HG02571 (cell line): ENCODE results near the gene RECK.
"Not testable (repeated sequence)": the region's sequence is repeated elsewhere in the genome, so short reads cannot be mapped to it uniquely, and the experiment has no call there.

Experiments used
- ATAC-seq: cut with Tn5 transposase; IDR thresholded peaks from one replicate; pipeline ENCODE4 v1.9.1; 2021; ENCODE audit warnings: mild to moderate bottlenecking, moderate library complexity; ENCODE audit not compliant: unreplicated experiment

Gene RECK

DNA sequence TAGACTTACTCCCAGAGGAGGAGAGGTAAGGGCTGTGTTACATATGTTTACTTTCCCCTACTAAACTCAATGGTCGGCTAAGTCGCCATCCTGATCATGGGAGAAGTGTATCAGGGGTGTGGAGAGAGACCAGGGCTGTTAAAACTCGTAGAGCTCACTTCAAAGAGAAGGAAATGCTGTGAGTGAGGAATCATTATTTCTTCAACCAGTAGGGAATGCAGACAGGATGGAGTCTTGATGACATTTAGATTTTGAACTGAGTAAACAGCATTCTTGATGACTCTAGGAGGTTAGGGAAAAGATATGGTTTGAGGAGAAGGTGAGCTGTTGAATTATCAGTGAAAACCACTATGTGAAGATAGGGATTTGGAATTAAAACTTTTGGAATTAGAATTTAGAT is 17.3 kb downstream of the RECK start:
- no peak for ATAC-seq

DNA sequence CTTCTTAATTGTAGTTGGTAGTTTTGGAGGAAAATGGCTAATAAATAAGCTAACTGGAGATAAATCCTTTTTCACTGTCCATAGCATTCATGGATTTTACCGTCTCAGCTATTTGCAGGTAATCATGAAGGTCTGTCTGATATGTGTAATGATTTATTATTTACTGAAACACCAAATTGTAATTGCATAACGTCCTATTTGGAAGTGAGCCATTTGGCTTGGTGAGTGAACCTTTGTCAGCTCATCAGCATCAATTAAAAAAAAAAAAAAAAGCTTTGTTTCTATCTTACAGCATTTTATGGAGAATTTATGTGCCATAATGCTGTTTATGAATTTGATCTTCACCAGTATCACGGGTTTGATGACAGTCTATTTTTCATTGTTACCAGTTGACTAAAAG is 20.2 kb downstream of the RECK start:
- no peak for ATAC-seq

GRCh38 chr9:36063804-36064447 is 27.2 kb downstream of the RECK start:
- no peak for ATAC-seq

DNA sequence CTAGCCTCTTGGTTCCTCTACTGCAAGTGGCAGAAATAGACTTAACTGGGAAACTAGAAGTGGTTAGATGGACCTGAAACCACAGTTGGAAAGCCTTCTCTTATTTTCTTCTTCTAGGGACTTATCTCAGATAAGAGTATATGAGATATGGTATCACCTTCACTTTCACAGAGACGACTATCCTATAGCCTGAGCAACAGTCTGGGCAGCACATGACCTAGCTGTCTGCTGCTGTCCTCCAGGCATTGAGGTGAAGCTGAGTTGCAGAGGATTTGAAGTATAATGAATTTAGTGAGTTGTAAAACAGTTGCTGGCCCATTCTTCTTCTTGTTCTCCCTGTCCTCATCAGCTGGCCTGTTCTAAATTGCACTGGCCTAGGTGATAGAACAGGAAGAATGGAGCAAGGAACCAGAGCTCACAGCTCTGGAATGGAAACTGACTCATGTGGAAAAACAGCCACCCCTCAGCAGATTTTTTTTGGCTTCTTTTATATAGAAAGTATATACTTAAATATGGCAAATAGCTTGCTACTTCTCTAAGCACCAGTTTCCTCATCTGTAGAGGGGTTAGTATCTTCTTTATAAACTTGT is 27.8 kb downstream of the RECK start:
- no peak for ATAC-seq

DNA sequence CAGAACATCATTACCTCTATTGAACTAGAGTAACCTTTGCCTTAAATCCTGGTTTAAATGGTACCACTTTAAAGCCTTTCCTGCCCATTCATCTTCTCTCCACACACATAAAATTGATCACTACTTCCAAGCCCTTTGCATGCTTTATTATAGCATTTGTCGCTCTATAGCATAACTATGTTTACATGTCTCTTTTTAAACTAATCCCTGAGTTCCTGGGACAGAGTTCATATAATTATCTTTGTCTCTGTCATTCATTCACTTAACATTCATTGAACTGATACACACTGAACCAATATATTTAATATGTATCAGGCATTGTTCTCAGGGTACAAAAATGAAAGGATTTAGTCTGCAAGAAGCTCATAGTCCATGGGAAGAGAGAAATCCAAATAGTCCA is 37.3 kb downstream of the RECK start:
- ATAC-seq = no peak

- ATAC-seq = no peak
Measured at GRCh38 chr9:36074870-36075532, 38.3 kb downstream of the RECK start.

DNA sequence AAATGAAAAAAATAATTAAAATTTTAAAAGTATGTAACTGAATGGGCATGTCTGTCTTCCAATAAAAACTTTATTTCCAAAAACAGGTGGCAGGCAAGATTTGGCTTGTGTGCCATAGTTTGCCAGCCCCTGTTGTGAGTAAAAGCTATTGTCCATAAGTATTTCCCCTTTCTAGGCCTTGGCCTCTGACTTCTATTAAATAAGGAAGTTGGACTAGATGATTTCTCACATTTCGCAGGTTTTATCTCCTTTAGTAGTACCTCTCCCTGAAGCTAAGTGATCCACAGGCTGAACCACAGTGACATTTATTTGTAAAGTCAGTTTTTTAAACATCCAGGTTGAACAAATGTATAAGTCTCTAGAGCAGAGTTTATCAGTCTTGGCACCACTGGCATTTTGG is 41.3 kb downstream of the RECK start:
- ATAC-seq = no peak

DNA sequence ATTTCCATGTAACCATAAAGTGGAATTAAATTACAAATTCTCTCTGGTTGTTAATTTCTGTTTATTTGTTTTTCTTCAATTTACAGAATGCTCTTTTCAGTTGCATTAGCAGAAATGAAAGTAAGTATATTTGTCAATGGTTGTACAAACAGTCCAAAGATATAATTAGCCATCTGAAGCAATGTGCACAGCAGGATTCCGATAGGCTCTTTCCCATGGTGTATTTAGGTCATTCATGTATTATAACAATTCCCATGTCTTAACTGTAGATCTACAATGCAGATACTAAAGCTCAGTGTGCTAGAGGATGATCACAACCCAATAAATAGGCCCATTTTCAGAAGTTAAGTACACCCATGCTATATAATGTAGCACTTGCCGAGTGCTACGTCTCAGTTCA is 43.8 kb downstream of the RECK start:
- no peak for ATAC-seq

GRCh38 chr9:36082931-36083330 is 46.2 kb downstream of the RECK start:
- no peak for ATAC-seq

GRCh38 chr9:36086442-36086841 is 49.7 kb downstream of the RECK start:
- no peak for ATAC-seq

GRCh38 chr9:36087054-36087453 is 50.3 kb downstream of the RECK start:
- not testable (repeated sequence) for ATAC-seq

DNA sequence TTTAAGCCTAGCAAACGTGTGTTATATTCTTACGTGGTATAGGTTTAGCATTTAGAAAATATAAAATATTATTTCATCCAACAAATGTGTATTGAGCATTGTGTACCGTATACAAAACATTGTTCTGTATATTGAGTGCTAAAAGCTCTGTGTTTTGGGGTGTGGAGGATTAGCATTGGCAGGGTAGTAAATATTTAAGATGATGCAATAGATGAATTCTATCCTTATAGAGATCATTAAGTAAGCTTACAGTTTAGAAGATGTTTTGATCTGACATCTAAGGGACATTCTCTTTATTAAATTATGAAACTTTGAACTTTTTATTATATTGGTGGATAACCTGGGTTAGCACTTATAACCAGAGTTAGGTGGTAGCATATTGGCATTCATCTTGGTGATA is 51.3 kb downstream of the RECK start:
- ATAC-seq = no peak

- ATAC-seq = no peak
Measured at GRCh38 chr9:36091026-36091953, 54.6 kb downstream of the RECK start.

GRCh38 chr9:36092014-36092413 is 55.3 kb downstream of the RECK start:
- no peak for ATAC-seq

- ATAC-seq = peak; percentile 76
Measured at GRCh38 chr9:36092509-36093215, 55.9 kb downstream of the RECK start.

DNA sequence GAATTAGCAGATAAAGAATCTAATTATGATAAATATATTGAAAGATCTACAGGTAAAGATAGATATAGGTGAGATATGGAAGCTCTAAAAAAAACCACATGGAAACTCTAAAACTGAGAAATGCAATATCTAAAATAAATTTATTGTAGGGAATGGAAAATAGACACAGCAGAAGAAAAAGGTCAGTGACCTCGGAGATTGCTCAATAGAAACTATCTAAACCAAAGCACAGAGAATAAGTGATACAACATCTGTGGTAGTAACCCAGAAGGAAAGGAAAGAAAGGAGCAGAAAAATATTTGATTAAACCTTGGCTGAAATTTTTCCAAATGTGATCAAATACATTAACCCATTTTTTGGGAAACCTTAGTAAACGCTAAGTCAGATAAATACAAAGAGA is 56.7 kb downstream of the RECK start:
- ATAC-seq = no peak

DNA sequence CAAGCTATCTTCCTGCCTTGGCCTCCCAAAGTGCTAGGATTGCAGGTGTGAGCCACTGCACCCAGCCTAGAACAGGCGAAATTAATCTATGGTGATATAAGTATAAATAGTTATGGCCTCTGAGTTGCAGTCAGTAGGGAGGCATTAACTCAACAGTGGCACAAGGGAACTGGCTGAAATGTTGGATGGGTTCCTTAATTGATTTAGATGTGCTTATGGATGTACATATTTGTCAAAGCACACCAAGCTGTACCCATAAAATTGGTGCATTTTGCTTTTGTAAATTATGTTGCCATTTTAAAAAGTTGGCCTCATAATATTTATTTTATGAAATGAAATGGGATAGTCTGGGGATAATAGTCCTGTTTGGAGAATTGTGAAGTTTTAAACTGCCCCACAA is 63.0 kb downstream of the RECK start:
- no peak for ATAC-seq

GRCh38 chr9:36100532-36100931 is 63.8 kb downstream of the RECK start:
- no peak for ATAC-seq

GRCh38 chr9:36101916-36102741 is 65.4 kb downstream of the RECK start:
- ATAC-seq = no peak
